Small intestine (tissue), 7 donors: ENCODE measurements around the gene GGT1. TPM values are rescaled to one million over a fixed set of nuclear protein-coding genes. Genes with fewer than 3 reads are reported as not detected.
"Not testable (repeated sequence)": the region's sequence is repeated elsewhere in the genome, so short reads cannot be mapped to it uniquely, and the experiment has no call there.

Experiments used
- DNase-seq, 2 donors: peaks; one replicate each; pipeline versions ENCODE4 v3.0.0 to v3.0.0-alpha.2; 2013
- FAIRE-seq: peaks from 2 replicates; lab custom pipeline; 2012; peaks lifted over from hg19 to GRCh38; lab: Jason Lieb, UNC
- H3K27ac ChIP-seq, 3 donors: one replicate each; pipeline ENCODE4 v1.5.1; 2013; ENCODE audit warnings: low read length in 2 of 3, mild to moderate bottlenecking in 2 of 3, control low read depth in 1 of 3, inconsistent platforms in 1 of 3, low read depth in 1 of 3, moderate library complexity in 1 of 3
- H3K27me3 ChIP-seq, 3 donors: one replicate each; pipeline ENCODE4 v1.6.1; 2013; ENCODE audit warnings: low read length in 3 of 3, inconsistent platforms in 1 of 3; ENCODE audit not compliant: control insufficient read depth in 3 of 3, insufficient read depth in 3 of 3
- H3K36me3 ChIP-seq, 3 donors: one replicate each; pipeline ENCODE4 v1.6.1; 2013; ENCODE audit warnings: low read length in 3 of 3, inconsistent platforms in 1 of 3, low read depth in 1 of 3, mild to moderate bottlenecking in 1 of 3, moderate library complexity in 1 of 3; ENCODE audit not compliant: control insufficient read depth in 3 of 3, insufficient read depth in 2 of 3
- H3K4me1 ChIP-seq, 3 donors: one replicate each; pipeline ENCODE4 v1.6.1; 2013; ENCODE audit warnings: low read length in 2 of 3, inconsistent platforms in 1 of 3, low read depth in 1 of 3, mild to moderate bottlenecking in 1 of 3, moderate library complexity in 1 of 3; ENCODE audit not compliant: control insufficient read depth in 3 of 3, insufficient read depth in 2 of 3
- H3K4me3 ChIP-seq, 3 donors: one replicate each; pipeline ENCODE4 v1.5.1; 2013; ENCODE audit warnings: low read length in 3 of 3, control low read depth in 1 of 3, inconsistent platforms in 1 of 3, low read depth in 1 of 3, mild to moderate bottlenecking in 1 of 3, moderate library complexity in 1 of 3
- H3K9me3 ChIP-seq, 2 donors: one replicate each; pipeline ENCODE4 v1.6.1; 2013; ENCODE audit warnings: low read depth in 1 of 2, low read length in 1 of 2; ENCODE audit not compliant: control insufficient read depth in 2 of 2, insufficient read depth in 1 of 2
- WGBS, 3 donors: extraction: QIAGEN DNeasy Blood & Tissue Kit; methylation state at CpG; one replicate each; pipeline ENCODE4 v1.1.7; 2013; 5-methylcytosine and 5-hydroxymethylcytosine counted together
- polyA plus RNA-seq, 4 donors: library from polyadenylated mRNA; stranded (reverse) in 3 of 4; unstranded in 1 of 4; fragments of 200-250 nt in 3 of 4; fragments of 120-200 nt in 1 of 4; gene quantifications; one replicate each; pipeline versions ENCODE4 v1.2.1 to v1.2.3, GENCODE V29; 2013
- donor health status: healthy with polysubstance abuse.
- donor health status: control.
- donor health status: control.
- donor health status: Bipolar disorder and iron deficiency.
- donor health status: healthy.

The GGT1 gene
- polyA plus RNA-seq, 4 donors: 44.2 to 581 (median 265) TPM

- Histone ChIP-seq H3K27ac (peak within 1 kb of the TSS; percentile 85 to 95 (median 86)), H3K36me3 (peaks cover 0 to 26% (median 0%) of the 10 kb centered on the region in 3 donors), H3K27me3 (no peaks in the 10 kb centered on the region), H3K4me1 (peaks cover 0 to 24% (median 4%) of the 10 kb centered on the region in 3 donors), H3K4me3 (peak within 1 kb of the TSS; percentile 52 to 84 (median 65)), H3K9me3 (no peaks in the 10 kb centered on the region)
- FAIRE-seq (no peak), DNase-seq (peak; percentile 95)
- 3 to 4% (median 4%) methylated on average over 39 to 72 of the region's 72 CpGs for WGBS, 3 donors
Measured at GRCh38 chr22:24592851-24593558, 10.0 kb upstream of the GGT1 start, which contains the start of gene LRRC75B. Gene LRRC75B, minus strand, starts transcription at chr22:24593073. Its CDS starts 34 bp downstream, at chr22:24593039.

- peaks cover 0 to 24% (median 4%) of the 10 kb centered on the region in 3 donors for H3K4me1 ChIP-seq
- peak overlapping the region; percentile 75 to 95 (median 85) for H3K27ac ChIP-seq
- not testable (repeated sequence) for H3K27me3 ChIP-seq, H3K9me3 ChIP-seq, FAIRE-seq, DNase-seq, H3K4me3 ChIP-seq
- H3K36me3 ChIP-seq: peaks cover 0 to 21% (median 0%) of the 10 kb centered on the region in 3 donors
- 63 to 78% (median 71%) methylated on average over 10 of the region's 10 CpGs for WGBS, 3 donors
Measured at GRCh38 chr22:24593559-24593835, 9.5 kb upstream of the GGT1 start.

- FAIRE-seq: no peak
- H3K4me1 ChIP-seq: peaks cover 0 to 24% (median 4%) of the 10 kb centered on the region in 3 donors
Measured at GRCh38 chr22:24593836-24594568, 9.0 kb upstream of the GGT1 start.

GRCh38 chr22:24594569-24595120 is 8.3 kb upstream of the GGT1 start:
- H3K4me3 ChIP-seq: no peak overlapping the region
- DNase-seq: no peak
- H3K27ac ChIP-seq: peak overlapping the region in 1 of 3 donors; percentile 95
- no peak for FAIRE-seq
- no peaks in the 10 kb centered on the region for H3K9me3 ChIP-seq
- peaks cover 0 to 10% (median 0%) of the 10 kb centered on the region in 3 donors for H3K36me3 ChIP-seq
- H3K4me1 ChIP-seq: peaks cover 3 to 24% (median 4%) of the 10 kb centered on the region in 3 donors
- 36 to 68% (median 56%) methylated on average over 7 of the region's 7 CpGs for WGBS, 3 donors
- no peaks in the 10 kb centered on the region for H3K27me3 ChIP-seq

More at GRCh38 chr22:24593836-24594568, 9.0 kb upstream of the GGT1 start:
- Histone ChIP-seq H3K9me3 (no peaks in the 10 kb centered on the region), H3K4me3 (no peak overlapping the region), H3K27ac (peak overlapping the region in 2 of 3 donors; percentile 48 to 95), H3K27me3 (no peaks in the 10 kb centered on the region), H3K36me3 (peaks cover 0 to 16% (median 0%) of the 10 kb centered on the region in 3 donors)
- peak; percentile 61 to 66 for DNase-seq
- WGBS, 3 donors: 34 to 58% (median 36%) methylated on average over 16 of the region's 16 CpGs

- Histone ChIP-seq H3K4me1 (peaks cover 3 to 28% (median 4%) of the 10 kb centered on the region in 3 donors), H3K4me3 (no peak overlapping the region), H3K9me3 (no peaks in the 10 kb centered on the region), H3K27me3 (no peaks in the 10 kb centered on the region), H3K27ac (no peak overlapping the region), H3K36me3 (peaks cover 0 to 7% (median 0%) of the 10 kb centered on the region in 3 donors)
- no peak for FAIRE-seq
- WGBS, 3 donors: 85 to 93% (median 92%) methylated on average over 6 of the region's 6 CpGs
- no peak for DNase-seq
Measured at GRCh38 chr22:24595228-24595627, 7.8 kb upstream of the GGT1 start.

GRCh38 chr22:24595863-24596262 is 7.1 kb upstream of the GGT1 start:
- 92 to 99% (median 94%) methylated on average over 4 of the region's 4 CpGs for WGBS, 3 donors

GRCh38 chr22:24597076-24597475 is 5.9 kb upstream of the GGT1 start:
- H3K9me3 ChIP-seq, FAIRE-seq, H3K27ac ChIP-seq, H3K4me3 ChIP-seq, DNase-seq, H3K36me3 ChIP-seq, H3K27me3 ChIP-seq: not testable (repeated sequence)
- H3K4me1 ChIP-seq: peaks cover 8 to 36% (median 10%) of the 10 kb centered on the region in 3 donors
- WGBS, 3 donors: 82 to 90% (median 89%) methylated on average over 9 of the region's 9 CpGs

More at GRCh38 chr22:24595863-24596262, 7.1 kb upstream of the GGT1 start:
- no peak overlapping the region for H3K4me3 ChIP-seq
- H3K27me3 ChIP-seq: no peaks in the 10 kb centered on the region
- no peak for FAIRE-seq
- peaks cover 0 to 7% (median 0%) of the 10 kb centered on the region in 3 donors for H3K36me3 ChIP-seq
- no peak for DNase-seq
- H3K4me1 ChIP-seq: peaks cover 4 to 28% (median 7%) of the 10 kb centered on the region in 3 donors
- no peaks in the 10 kb centered on the region for H3K9me3 ChIP-seq
- H3K27ac ChIP-seq: no peak overlapping the region

GRCh38 chr22:24599514-24599913 is 3.5 kb upstream of the GGT1 start:
- Histone ChIP-seq H3K27ac (no peak overlapping the region), H3K4me3 (no peak overlapping the region), H3K36me3 (no peaks in the 10 kb centered on the region), H3K4me1 (peaks cover 4 to 29% (median 10%) of the 10 kb centered on the region in 3 donors), H3K27me3 (no peaks in the 10 kb centered on the region), H3K9me3 (no peaks in the 10 kb centered on the region)
- 82 to 87% (median 85%) methylated on average over 6 to 8 of the region's 8 CpGs for WGBS, 3 donors
- FAIRE-seq (no peak), DNase-seq (no peak)
